KG1 (cell line): Measurements from ENCODE around the gene CTDSPL2.
"Not testable (repeated sequence)": the region's sequence is repeated elsewhere in the genome, so short reads cannot be mapped to it uniquely, and the experiment has no call there.

Source experiments
- DNase-seq: peaks from one replicate; lab custom pipeline; 2025; lab: John Stamatoyannopoulos, UW

CTDSPL2 gene

GRCh38 chr15:44485880-44486279 is 58.5 kb downstream of the CTDSPL2 start:
- DNase-seq, result no peak

- no peak for DNase-seq
Measured at GRCh38 chr15:44489464-44489863, 62.0 kb downstream of the CTDSPL2 start.

- DNase-seq, result no peak
Measured at GRCh38 chr15:44490622-44491021, 63.2 kb downstream of the CTDSPL2 start.

- DNase-seq, result no peak
Measured at GRCh38 chr15:44492040-44492439, 64.6 kb downstream of the CTDSPL2 start.

GRCh38 chr15:44492672-44493071 is 65.2 kb downstream of the CTDSPL2 start:
- no peak for DNase-seq

- DNase-seq, result no peak
Measured at GRCh38 chr15:44495562-44495961, 68.1 kb downstream of the CTDSPL2 start.

GRCh38 chr15:44500555-44500954 is 73.1 kb downstream of the CTDSPL2 start:
- DNase-seq, result no peak

- DNase-seq, result no peak
Measured at GRCh38 chr15:44501768-44502366, 74.4 kb downstream of the CTDSPL2 start.

- DNase-seq, result no peak
Measured at GRCh38 chr15:44516436-44516835, 89.0 kb downstream of the CTDSPL2 start.

- DNase-seq, result no peak
Measured at GRCh38 chr15:44519537-44519936, 92.1 kb downstream of the CTDSPL2 start.

- DNase-seq, result no peak
Measured at GRCh38 chr15:44525018-44525417, 97.6 kb downstream of the CTDSPL2 start.

GRCh38 chr15:44527241-44527640 is 99.8 kb downstream of the CTDSPL2 start:
- DNase-seq, result no peak

GRCh38 chr15:44529864-44530604 is 102.6 kb downstream of the CTDSPL2 start:
- no peak for DNase-seq

GRCh38 chr15:44530653-44531052 is 103.2 kb downstream of the CTDSPL2 start:
- DNase-seq, result no peak

- not testable (repeated sequence) for DNase-seq
Measured at GRCh38 chr15:44532275-44532674, 104.8 kb downstream of the CTDSPL2 start.

GRCh38 chr15:44532689-44533088 is 105.3 kb downstream of the CTDSPL2 start:
- DNase-seq, result no peak

GRCh38 chr15:44535092-44535491 is 107.7 kb downstream of the CTDSPL2 start:
- no peak for DNase-seq

- DNase-seq, result no peak
Measured at GRCh38 chr15:44535523-44536301, 108.3 kb downstream of the CTDSPL2 start.

- no peak for DNase-seq
Measured at GRCh38 chr15:44536302-44536961, 109.0 kb downstream of the CTDSPL2 start.

GRCh38 chr15:44536962-44537734 is 109.7 kb downstream of the CTDSPL2 start, which contains the start of gene EIF3J:
Gene EIF3J, plus strand, starts transcription at chr15:44537147. Its CDS starts 48 bp downstream, at chr15:44537195.
- peak; percentile 84 for DNase-seq

- DNase-seq, result peak; percentile 54
Measured at GRCh38 chr15:44537735-44538240, 110.4 kb downstream of the CTDSPL2 start.
